Peyer's patch (tissue), 4 donors: ENCODE results near the gene TCF15.

Experiments used
- POLR2A ChIP-seq, 2 donors: fragments of 450-650 bp; IDR thresholded peaks; one replicate each; pipeline ENCODE4 v1.5.1; 2017; ENCODE audit warnings: antibody characterized with exemption in 2 of 2, mild to moderate bottlenecking in 2 of 2, moderate library complexity in 2 of 2
- TF ChIP-seq, protein P1 (sequence below), 6 experiments: fragments of 450-650 bp in 4 of 6; fragments of 200-600 bp in 2 of 6; sonication (generic) in 1 of 6; IDR thresholded peaks; one replicate each; pipeline ENCODE4 v1.5.1; 2017 to 2019; ENCODE audit warnings: antibody characterized with exemption in 6 of 6, mild to moderate bottlenecking in 3 of 6, moderate library complexity in 1 of 6

DNA sequence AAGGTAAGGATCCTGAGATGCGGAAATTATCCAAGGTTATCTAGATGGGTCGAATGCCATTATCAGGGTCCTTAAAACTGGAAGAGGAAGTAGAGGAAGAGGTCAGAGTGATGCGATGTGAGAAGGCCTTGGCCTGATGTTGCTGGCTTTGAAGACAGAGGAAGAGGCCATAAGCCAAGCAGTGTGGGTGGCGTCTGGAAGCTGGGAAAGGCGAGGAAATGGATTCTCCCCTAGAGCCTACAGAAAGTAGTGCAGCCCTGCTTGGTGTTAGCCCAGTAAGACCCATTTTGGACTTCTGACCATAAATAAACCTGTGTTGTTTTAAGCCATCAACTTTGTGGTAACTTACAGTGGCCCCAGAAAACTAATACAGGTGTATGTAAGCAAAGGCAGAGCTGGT, 40.8 kb upstream of the TCF15 start:
- no peak for TF ChIP-seq POLR2A (IDR thresholded peaks at IDR 0.05)
- TF ChIP-seq, protein P1, sequence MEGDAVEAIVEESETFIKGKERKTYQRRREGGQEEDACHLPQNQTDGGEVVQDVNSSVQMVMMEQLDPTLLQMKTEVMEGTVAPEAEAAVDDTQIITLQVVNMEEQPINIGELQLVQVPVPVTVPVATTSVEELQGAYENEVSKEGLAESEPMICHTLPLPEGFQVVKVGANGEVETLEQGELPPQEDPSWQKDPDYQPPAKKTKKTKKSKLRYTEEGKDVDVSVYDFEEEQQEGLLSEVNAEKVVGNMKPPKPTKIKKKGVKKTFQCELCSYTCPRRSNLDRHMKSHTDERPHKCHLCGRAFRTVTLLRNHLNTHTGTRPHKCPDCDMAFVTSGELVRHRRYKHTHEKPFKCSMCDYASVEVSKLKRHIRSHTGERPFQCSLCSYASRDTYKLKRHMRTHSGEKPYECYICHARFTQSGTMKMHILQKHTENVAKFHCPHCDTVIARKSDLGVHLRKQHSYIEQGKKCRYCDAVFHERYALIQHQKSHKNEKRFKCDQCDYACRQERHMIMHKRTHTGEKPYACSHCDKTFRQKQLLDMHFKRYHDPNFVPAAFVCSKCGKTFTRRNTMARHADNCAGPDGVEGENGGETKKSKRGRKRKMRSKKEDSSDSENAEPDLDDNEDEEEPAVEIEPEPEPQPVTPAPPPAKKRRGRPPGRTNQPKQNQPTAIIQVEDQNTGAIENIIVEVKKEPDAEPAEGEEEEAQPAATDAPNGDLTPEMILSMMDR (IDR thresholded peaks at IDR 0.05): no peak
